ENCODE data around the gene TMLHE.
"Not testable (repeated sequence)": the region's sequence is repeated elsewhere in the genome, so short reads cannot be mapped to it uniquely, and the experiment has no call there.

DNA sequence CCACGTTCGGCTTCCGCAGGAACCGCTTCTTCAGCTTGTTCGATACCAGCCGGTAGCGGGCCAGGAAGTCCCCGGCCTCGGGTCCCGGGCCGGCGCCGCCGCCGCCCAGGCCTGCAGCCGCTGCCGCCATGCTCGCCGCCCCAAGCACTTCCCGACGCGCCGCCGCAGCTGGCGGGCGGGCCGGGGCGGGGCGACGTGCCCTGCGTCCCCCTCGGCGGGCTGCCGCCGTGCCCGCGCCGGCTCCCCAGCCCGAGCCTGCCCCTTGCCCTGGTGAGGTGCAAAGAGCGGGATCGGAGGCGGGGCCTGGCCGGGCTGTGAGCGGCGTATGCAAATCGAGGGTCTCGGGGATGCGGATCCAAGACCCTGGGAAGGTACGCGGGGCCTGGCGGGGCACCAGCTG is 154.3 kb downstream of the TMLHE start, which contains the start of gene F8A3:
- TF ChIP-seq, protein P1, sequence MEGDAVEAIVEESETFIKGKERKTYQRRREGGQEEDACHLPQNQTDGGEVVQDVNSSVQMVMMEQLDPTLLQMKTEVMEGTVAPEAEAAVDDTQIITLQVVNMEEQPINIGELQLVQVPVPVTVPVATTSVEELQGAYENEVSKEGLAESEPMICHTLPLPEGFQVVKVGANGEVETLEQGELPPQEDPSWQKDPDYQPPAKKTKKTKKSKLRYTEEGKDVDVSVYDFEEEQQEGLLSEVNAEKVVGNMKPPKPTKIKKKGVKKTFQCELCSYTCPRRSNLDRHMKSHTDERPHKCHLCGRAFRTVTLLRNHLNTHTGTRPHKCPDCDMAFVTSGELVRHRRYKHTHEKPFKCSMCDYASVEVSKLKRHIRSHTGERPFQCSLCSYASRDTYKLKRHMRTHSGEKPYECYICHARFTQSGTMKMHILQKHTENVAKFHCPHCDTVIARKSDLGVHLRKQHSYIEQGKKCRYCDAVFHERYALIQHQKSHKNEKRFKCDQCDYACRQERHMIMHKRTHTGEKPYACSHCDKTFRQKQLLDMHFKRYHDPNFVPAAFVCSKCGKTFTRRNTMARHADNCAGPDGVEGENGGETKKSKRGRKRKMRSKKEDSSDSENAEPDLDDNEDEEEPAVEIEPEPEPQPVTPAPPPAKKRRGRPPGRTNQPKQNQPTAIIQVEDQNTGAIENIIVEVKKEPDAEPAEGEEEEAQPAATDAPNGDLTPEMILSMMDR (IDR thresholded peaks at IDR 0.05) = not testable (repeated sequence)
- TF ChIP-seq POLR2A (IDR thresholded peaks at IDR 0.05) = not testable (repeated sequence)
